HG02610 (cell line): ENCODE measurements around the gene KIT.

Source experiments
- ATAC-seq: cut with Tn5 transposase; IDR thresholded peaks from one replicate; pipeline ENCODE4 v1.9.1; 2021; ENCODE audit warnings: mild to moderate bottlenecking, moderate library complexity; ENCODE audit not compliant: unreplicated experiment

The KIT gene

GRCh38 chr4:54742636-54743399 lies 85.1 kb downstream of the KIT start:
- no peak for ATAC-seq

DNA sequence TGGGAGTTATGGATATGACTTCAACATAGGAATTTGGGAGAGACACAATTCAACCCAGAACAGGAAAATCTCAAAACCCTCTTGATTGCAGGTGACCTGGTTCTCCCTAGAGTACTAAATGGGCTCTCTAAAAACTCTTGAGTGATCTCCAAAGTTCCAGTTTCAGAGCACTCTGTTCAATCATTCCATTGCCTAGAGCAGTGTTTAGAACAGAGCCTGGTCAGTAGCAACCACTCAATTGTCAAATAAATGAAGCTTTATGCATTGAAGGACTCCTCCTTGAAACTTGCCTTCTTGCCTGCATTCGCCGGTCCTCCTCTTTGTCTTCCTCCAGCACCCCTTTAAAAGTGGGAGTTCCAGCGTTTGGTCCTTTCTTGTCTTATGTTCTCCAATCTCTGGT lies 85.8 kb downstream of the KIT start:
- ATAC-seq, result no peak

DNA sequence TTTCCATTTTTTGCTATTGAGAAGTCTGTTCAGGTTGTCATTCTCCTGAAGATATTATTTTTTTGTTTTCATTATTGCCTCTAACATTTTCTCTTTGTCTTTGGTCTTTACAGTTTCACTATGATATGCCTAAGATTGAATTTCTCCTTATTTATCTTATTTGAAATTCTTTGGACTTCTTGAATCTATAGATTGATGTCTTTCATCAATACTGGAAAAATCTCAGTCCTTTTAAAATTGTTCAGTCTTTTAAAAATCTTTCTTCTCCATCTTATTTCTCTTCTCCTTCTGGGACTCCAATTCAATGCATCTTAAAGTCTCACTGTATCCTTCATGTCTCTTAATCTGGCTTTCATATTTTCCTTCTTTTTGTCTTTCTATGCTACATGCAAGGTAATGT lies 86.7 kb downstream of the KIT start:
- ATAC-seq, result no peak

DNA sequence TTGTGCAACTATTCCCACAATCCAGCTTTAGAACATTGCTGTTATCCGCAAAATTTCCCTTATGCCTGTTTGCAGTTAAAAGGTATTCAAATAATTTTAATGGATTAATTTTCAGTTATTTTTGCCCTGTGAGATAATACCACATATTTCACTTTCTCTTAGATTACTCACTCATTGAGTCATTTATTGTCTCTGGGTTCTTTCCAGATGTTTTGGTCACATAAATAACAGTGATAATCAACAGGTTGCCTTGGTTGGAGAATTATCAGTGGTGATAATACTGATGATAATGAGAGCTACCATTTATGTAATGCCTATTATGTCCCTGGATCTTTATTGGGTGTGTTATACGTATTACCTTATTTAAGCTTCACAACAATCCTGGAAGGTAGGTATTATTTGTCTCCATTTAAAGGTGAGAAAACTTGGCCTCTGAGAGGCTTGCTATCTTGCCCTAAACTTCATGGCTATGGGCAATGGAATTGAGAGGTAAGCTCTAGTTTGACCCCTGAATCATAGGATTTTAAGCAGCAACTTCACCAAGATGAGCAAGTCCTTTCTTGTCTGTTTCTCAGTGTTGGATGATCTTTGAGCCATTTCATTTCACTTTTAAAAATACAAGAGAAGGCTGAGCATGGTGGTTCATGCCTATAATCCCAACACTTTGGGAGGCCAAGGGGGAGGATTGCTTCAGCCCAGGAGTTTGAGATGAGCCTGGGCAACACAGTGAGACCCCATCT lies 87.4 kb downstream of the KIT start:
- ATAC-seq, result no peak

GRCh38 chr4:54746218-54746617 lies 88.5 kb downstream of the KIT start:
- ATAC-seq, result no peak

DNA sequence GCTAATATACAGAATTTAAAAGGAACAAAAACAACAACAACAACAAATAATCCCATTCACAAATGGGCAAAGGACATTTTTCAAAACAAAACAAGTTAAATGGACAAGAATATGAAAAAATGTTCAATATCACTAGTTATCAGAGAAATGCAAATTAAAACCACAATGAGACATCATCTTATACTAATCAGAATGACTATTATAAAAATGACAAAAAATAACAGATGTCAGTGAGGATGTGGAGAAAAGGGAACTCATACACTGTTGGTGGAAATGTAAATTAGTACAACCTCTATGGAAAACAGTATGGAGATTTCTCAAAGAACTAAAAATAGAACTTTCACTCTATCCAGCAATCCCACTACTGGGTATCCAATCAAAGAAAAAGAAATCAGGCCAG lies 92.6 kb downstream of the KIT start:
- ATAC-seq, result no peak

- ATAC-seq, result no peak
These were observed 96.6 kb downstream of the KIT start for GRCh38 chr4:54754394-54754793.

DNA sequence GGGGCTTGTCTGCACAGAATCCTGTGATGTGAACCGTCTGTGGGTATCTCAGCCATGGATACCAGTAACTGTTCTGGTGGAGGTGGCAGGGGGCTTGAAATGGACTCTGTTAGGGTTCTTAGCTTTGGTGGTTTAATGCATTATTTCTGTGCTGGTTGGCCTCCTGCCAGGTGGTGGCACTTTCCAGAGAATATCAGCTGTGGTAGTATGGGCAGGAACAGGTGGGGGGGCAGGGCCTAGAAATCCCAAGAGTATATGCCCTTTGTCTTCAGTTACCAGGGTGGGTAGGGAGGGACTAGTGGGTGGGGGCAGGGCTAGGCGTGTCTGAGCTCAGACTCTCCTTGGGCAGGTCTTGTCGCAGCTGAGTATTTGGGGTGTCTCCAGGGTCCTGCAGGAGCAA lies 106.7 kb downstream of the KIT start:
- ATAC-seq, result no peak

GRCh38 chr4:54767376-54767775 lies 109.6 kb downstream of the KIT start:
- no peak for ATAC-seq

GRCh38 chr4:54773022-54773421 lies 115.3 kb downstream of the KIT start:
- no peak for ATAC-seq

DNA sequence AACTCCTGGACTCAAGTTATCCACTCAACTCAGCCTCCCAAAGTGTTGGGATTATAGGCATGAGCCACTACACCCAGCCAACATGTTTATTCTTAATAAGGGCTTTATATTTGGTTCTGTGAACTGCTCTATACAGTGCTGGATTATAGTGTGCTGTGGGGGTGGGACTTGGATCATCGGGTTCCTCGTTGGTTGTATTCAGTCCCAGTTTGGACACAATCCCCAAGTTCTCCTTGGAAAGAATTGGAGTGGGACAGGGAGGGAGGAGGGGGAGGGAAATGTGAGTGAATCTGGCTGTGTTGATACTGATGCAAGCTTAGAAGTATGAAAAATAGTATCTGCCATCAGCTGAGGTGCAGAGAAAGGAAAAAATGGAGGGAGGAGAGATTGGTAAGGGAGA lies 121.3 kb downstream of the KIT start:
- ATAC-seq, result no peak

- no peak for ATAC-seq
These were observed 121.9 kb downstream of the KIT start for GRCh38 chr4:54779476-54780148.

- no peak for ATAC-seq
These were observed 122.4 kb downstream of the KIT start for GRCh38 chr4:54780149-54780495.

DNA sequence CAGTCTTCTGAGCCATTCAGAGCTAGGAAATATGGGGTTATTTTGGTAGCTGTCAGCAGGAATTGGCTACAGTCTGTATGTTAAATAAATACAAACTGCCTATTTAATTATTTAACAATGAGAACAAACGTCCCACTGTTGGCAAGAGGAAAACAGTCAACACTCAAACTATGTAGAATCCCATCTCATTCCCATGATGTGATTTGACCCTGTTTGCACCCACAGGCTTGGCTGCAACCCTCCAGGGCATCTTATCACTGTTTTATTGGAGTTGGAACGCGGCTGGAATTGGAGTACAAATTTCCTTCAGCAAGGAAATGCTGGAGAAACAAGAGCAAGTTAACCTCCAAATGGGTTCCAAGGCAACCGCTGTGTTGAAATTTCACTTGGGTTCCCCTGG lies 124.0 kb downstream of the KIT start:
- ATAC-seq, result no peak

GRCh38 chr4:54783402-54784110 lies 125.8 kb downstream of the KIT start:
- ATAC-seq, result no peak

DNA sequence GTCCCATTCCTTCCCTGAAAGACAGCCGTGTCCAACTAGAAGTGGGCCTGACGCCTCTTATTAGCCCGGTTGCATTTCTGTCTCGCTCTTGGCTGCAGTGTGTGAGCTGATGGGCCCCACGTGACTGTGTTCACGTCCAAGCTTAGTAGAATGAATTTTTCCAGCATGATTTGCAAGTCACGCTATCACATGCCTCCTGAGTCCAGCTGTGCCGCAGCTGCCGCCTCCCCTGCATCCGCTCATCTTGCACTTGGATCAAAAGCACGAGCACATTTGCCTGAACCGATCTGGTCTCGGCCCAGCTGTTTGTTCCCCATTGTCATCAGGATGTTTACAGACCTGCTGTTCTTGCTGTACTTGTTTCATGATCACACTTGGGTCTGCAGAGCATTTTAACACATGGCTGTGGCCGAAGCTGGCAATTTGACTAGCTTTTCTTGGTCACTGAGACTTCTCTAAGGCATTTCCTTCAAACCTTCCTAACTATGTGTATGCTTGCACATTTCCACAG lies 126.5 kb downstream of the KIT start:
- no peak for ATAC-seq
